B cell (primary cell): ENCODE measurements around the gene PALB2. TPM values are rescaled to one million over a fixed set of nuclear protein-coding genes. Genes with fewer than 3 reads are reported as not detected.

Experiments
- ATAC-seq: fragments of 200-7000 bp; cut with Tn5 transposase; one replicate; pipeline ENCODE4 v1.10.0; 2021; ENCODE audit warnings: low read depth, mild to moderate bottlenecking, moderate number of reproducible peaks, moderate library complexity
- CTCF ChIA-PET: fragments of 350-600 bp; sonication (Branson Sonifier 250); formaldehyde crosslinking; loops from one replicate; lab custom pipeline; 2021; ENCODE audit warnings: antibody characterized with exemption, inconsistent platforms; lab: Charles Lee
- POLR2A ChIA-PET: fragments of 350-600 bp; sonication (Branson Sonifier 250); formaldehyde crosslinking; loops from one replicate; lab custom pipeline; 2021; ENCODE audit warnings: antibody characterized with exemption; lab: Charles Lee
- DNase-seq: peaks from one replicate; pipeline ENCODE4 v3.0.0; 2013
- H2AFZ ChIP-seq: 2 replicates; pipeline ENCODE4 v1.6.1; 2012; ENCODE audit warnings: mild to moderate bottlenecking, low read depth, low read length; ENCODE audit not compliant: insufficient read depth, poor library complexity, severe bottlenecking
- H3K27ac ChIP-seq, 2 donors: 1 replicate in 1 of 2; 2 replicates in 1 of 2; pipeline ENCODE4 v1.5.1; 2012 to 2013; ENCODE audit warnings: low read length in 2 of 2, mild to moderate bottlenecking in 2 of 2, moderate library complexity in 1 of 2
- H3K27me3 ChIP-seq, 4 experiments: fragments of 200-600 bp in 1 of 4; sonication (generic) in 1 of 4; replicated peaks in 1 of 4; 1 replicate in 2 of 4; 2 replicates in 2 of 4; pipeline versions ENCODE4 v1.6.1 to v1.7.0; 2013 to 2016; ENCODE audit warnings: low read length in 3 of 4, mild to moderate bottlenecking in 2 of 4, mixed read lengths in 1 of 4, moderate library complexity in 1 of 4; ENCODE audit not compliant: insufficient read depth in 4 of 4, control insufficient read depth in 3 of 4; ENCODE audit errors: control extremely low read depth in 1 of 4
- H3K36me3 ChIP-seq, 2 experiments: replicated peaks in 1 of 2; 1 replicate in 1 of 2; 2 replicates in 1 of 2; pipeline versions ENCODE4 v1.6.1 to v1.7.1; 2013; ENCODE audit warnings: low read length in 1 of 2; ENCODE audit not compliant: insufficient read depth in 2 of 2, control insufficient read depth in 1 of 2; ENCODE audit errors: control extremely low read depth in 1 of 2, extremely low read depth in 1 of 2
- H3K4me1 ChIP-seq, 2 donors: fragments of 200-600 bp in 1 of 2; sonication (generic) in 1 of 2; 1 replicate in 1 of 2; 2 replicates in 1 of 2; pipeline versions ENCODE4 v1.5.1 to v1.6.1; 2013 to 2017; ENCODE audit warnings: low read length in 2 of 2; ENCODE audit not compliant: control insufficient read depth in 2 of 2, insufficient read depth in 2 of 2
- H3K4me2 ChIP-seq: replicated peaks from 2 replicates; pipeline ENCODE3; 2012; ENCODE audit warnings: mild to moderate bottlenecking, low read depth, low read length; ENCODE audit not compliant: poor library complexity, severe bottlenecking
- H3K4me3 ChIP-seq, 5 experiments: fragments of 200-600 bp in 1 of 5; sonication (generic) in 1 of 5; 1 replicate in 3 of 5; 2 replicates in 2 of 5; pipeline versions ENCODE4 v1.5.1 to v1.7.0; 2011 to 2016; ENCODE audit warnings: low read length in 4 of 5, mild to moderate bottlenecking in 4 of 5, low read depth in 2 of 5, control low read depth in 1 of 5, moderate library complexity in 1 of 5; ENCODE audit not compliant: insufficient read depth in 1 of 5; ENCODE audit errors: control extremely low read depth in 1 of 5, extremely low read depth in 1 of 5
- H3K79me2 ChIP-seq: fragments of 200-600 bp; sonication (generic); one replicate; pipeline ENCODE4 v1.6.0; 2016; ENCODE audit warnings: low read length; ENCODE audit not compliant: control insufficient read depth, insufficient read depth
- H3K9ac ChIP-seq: fragments of 200-600 bp; sonication (generic); 2 replicates; pipeline ENCODE4 v1.6.1; 2017; ENCODE audit warnings: mild to moderate bottlenecking, low read length, moderate library complexity
- H3K9me3 ChIP-seq, 3 donors: one replicate each; pipeline versions ENCODE4 v1.6.1 to v1.7.1; 2013; ENCODE audit warnings: low read length in 2 of 3; ENCODE audit not compliant: control insufficient read depth in 2 of 3, insufficient read depth in 1 of 3; ENCODE audit errors: control extremely low read depth in 1 of 3
- H4K20me1 ChIP-seq: 2 replicates; pipeline ENCODE4 v1.6.0; 2012; ENCODE audit warnings: mild to moderate bottlenecking, low read length; ENCODE audit not compliant: insufficient read depth, control insufficient read depth, poor library complexity, severe bottlenecking
- H3K27ac Mint-ChIP-seq: one replicate; pipeline ENCODE4 v1.8.0; 2021; ENCODE audit warnings: mixed read lengths
- H3K27me3 Mint-ChIP-seq: one replicate; pipeline ENCODE4 v1.8.0; 2021; ENCODE audit warnings: mixed read lengths
- H3K4me1 Mint-ChIP-seq: one replicate; pipeline ENCODE4 v1.8.0; 2021; ENCODE audit warnings: mixed read lengths
- H3K4me3 Mint-ChIP-seq: one replicate; pipeline ENCODE4 v1.8.0; 2021; ENCODE audit warnings: mixed read lengths
- H3K9me3 Mint-ChIP-seq: one replicate; pipeline ENCODE4 v1.8.0; 2022; ENCODE audit warnings: mixed read lengths; ENCODE audit not compliant: insufficient read depth
- EZH2 ChIP-seq: IDR thresholded peaks from 2 replicates; pipeline ENCODE4 v1.6.1; 2012; ENCODE audit warnings: borderline replicate concordance, low read depth, mild to moderate bottlenecking, moderate library complexity, low read length; ENCODE audit not compliant: insufficient read depth, poor library complexity, severe bottlenecking
- WGBS: methylation state at CpG from one replicate; pipeline ENCODE4 v1.1.5; 2013; ENCODE audit warnings: missing lambda C conversion rate; ENCODE audit not compliant: insufficient coverage; 5-methylcytosine and 5-hydroxymethylcytosine counted together
- intact Hi-C: fragments of 100-400 bp; cut with micrococcal nuclease; formaldehyde crosslinking; loops from one replicate; pipeline ENCODE4 v1.10.0; 2022
- polyA plus RNA-seq: library from polyadenylated mRNA; depleted of rRNA; stranded (reverse); fragments of >200 nt; gene quantifications from 2 replicates; pipeline ENCODE4 v1.2.3, GENCODE V29; 2012
- total RNA-seq, 2 donors: library from RNA; stranded (reverse); fragments of 120-200 nt in 1 of 2; gene quantifications; 1 replicate in 1 of 2; 2 replicates in 1 of 2; pipeline versions ENCODE4 v1.2.3 to v1.2.4, GENCODE V29; 2013 to 2022
- TF ChIP-seq, protein P1 (sequence below): fragments of 200-600 bp; IDR thresholded peaks from one replicate; pipeline ENCODE4 v1.8.0; 2022; ENCODE audit warnings: antibody characterized with exemption, mild to moderate bottlenecking

PALB2 gene
- total and polyA plus RNA-seq, 2 donors (not counting 1 experiment from before 2014, with no cell fraction given) = 3.6 to 16.3 TPM

GRCh38 chr16:23567602-23568001 lies 73.5 kb downstream of the PALB2 start:
- Histone ChIP-seq H3K27ac (no peak overlapping the region), H3K4me2 (no peak overlapping the region), H3K36me3 (peaks cover 1 to 56% of the 10 kb centered on the region in 2 experiments), H3K9me3 (no peaks in the 10 kb centered on the region), H3K79me2 (peaks cover 10% of the 10 kb centered on the region), H2AFZ (no peak overlapping the region), H4K20me1 (no peaks in the 10 kb centered on the region), H3K4me1 (peaks cover 20 to 28% of the 10 kb centered on the region in 2 donors), H3K27me3 (no peaks in the 10 kb centered on the region), H3K9ac (no peak overlapping the region), H3K4me3 (no peak overlapping the region)
- no peak overlapping the region for H3K4me3 Mint-ChIP-seq
- no peaks in the 10 kb centered on the region for H3K27me3 Mint-ChIP-seq
- WGBS = 100% methylated on average over 1 of the region's 3 CpGs
- intact Hi-C loops = no loop called here
- no peak overlapping the region for H3K27ac Mint-ChIP-seq
- ATAC-seq = no peak
- no peak for TF ChIP-seq EZH2
- TF ChIP-seq, protein P1, sequence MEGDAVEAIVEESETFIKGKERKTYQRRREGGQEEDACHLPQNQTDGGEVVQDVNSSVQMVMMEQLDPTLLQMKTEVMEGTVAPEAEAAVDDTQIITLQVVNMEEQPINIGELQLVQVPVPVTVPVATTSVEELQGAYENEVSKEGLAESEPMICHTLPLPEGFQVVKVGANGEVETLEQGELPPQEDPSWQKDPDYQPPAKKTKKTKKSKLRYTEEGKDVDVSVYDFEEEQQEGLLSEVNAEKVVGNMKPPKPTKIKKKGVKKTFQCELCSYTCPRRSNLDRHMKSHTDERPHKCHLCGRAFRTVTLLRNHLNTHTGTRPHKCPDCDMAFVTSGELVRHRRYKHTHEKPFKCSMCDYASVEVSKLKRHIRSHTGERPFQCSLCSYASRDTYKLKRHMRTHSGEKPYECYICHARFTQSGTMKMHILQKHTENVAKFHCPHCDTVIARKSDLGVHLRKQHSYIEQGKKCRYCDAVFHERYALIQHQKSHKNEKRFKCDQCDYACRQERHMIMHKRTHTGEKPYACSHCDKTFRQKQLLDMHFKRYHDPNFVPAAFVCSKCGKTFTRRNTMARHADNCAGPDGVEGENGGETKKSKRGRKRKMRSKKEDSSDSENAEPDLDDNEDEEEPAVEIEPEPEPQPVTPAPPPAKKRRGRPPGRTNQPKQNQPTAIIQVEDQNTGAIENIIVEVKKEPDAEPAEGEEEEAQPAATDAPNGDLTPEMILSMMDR = no peak
- DNase-seq = no peak
- no peaks in the 10 kb centered on the region for H3K9me3 Mint-ChIP-seq
- peaks cover 25% of the 10 kb centered on the region for H3K4me1 Mint-ChIP-seq
- ChIA-PET POLR2A (no interaction called here), CTCF (no interaction called here)

DNA sequence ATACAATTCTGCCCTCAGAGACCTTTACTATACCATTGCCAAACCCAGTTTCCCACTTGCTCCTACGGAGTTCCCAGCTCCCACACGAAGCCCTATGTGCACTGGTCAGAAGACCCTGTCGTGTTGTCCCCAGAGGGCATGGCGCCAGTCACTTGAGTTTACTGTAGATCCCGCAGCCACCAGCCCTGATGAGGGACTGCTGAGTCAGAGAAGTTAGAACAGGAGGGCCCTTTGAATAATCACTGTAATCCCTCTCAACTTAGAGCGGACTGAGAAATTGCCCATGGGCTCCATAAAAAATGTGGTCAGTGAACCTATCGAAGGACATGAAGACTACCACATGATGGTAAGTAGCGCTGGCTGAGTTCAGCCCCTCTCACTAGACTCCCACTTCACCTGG lies 74.4 kb downstream of the PALB2 start:
- Histone ChIP-seq H3K27ac (no peak overlapping the region), H3K79me2 (peaks cover 10% of the 10 kb centered on the region), H3K4me2 (no peak overlapping the region), H2AFZ (no peak overlapping the region), H3K4me1 (peaks cover 20 to 28% of the 10 kb centered on the region in 2 donors), H4K20me1 (no peaks in the 10 kb centered on the region), H3K9me3 (no peaks in the 10 kb centered on the region), H3K9ac (no peak overlapping the region), H3K27me3 (no peaks in the 10 kb centered on the region), H3K4me3 (no peak overlapping the region), H3K36me3 (peaks cover 1 to 60% of the 10 kb centered on the region in 2 experiments)
- Mint-ChIP-seq H3K4me1 (peaks cover 21% of the 10 kb centered on the region), H3K27me3 (no peaks in the 10 kb centered on the region), H3K27ac (no peak overlapping the region), H3K9me3 (no peaks in the 10 kb centered on the region), H3K4me3 (no peak overlapping the region)
- intact Hi-C loops = no loop called here
- POLR2A ChIA-PET = no interaction called here
- TF ChIP-seq, protein P1 = no peak
- TF ChIP-seq EZH2 = no peak
- 98% methylated on average over 6 of the region's 8 CpGs for WGBS
- CTCF ChIA-PET = interaction anchor here (1.1 kb wide), 1 partner anchor 9 kb away, joined by 3 read pairs; no protein-coding TSS in a partner anchor
- DNase-seq (no peak), ATAC-seq (no peak)
